Activated CD8-positive, alpha-beta memory T cell treated with anti-CD3 and anti-CD28 coated beads for 36 hours (primary cell): Measurements from ENCODE around the gene XPOT. TPM values are rescaled to one million over a fixed set of nuclear protein-coding genes. Genes with fewer than 3 reads are reported as not detected.

Experiments
- CTCF ChIA-PET: fragments of 350-600 bp; sonication (Branson Sonifier 250); formaldehyde crosslinking; loops from one replicate; lab custom pipeline; 2021; ENCODE audit warnings: antibody characterized with exemption; lab: Charles Lee
- POLR2A ChIA-PET: fragments of 350-600 bp; sonication (Branson Sonifier 250); formaldehyde crosslinking; loops from one replicate; lab custom pipeline; 2021; ENCODE audit warnings: antibody characterized with exemption; lab: Charles Lee
- total RNA-seq, 2 experiments: library from RNA; stranded (reverse); gene quantifications; one replicate each; pipeline ENCODE4 v1.2.3, GENCODE V29; 2021

Gene XPOT
- total RNA-seq, 2 experiments from 2014 or later, result 163 to 174 TPM

- CTCF ChIA-PET, result no interaction called here
- POLR2A ChIA-PET, result no interaction called here
These were observed 53.7 kb downstream of the XPOT start for GRCh38 chr12:64457923-64458322.

GRCh38 chr12:64459394-64459891 lies 55.3 kb downstream of the XPOT start:
- POLR2A ChIA-PET, result no interaction called here
- CTCF ChIA-PET, result no interaction called here

GRCh38 chr12:64461634-64462414 lies 57.6 kb downstream of the XPOT start:
- CTCF ChIA-PET, result no interaction called here
- POLR2A ChIA-PET, result no interaction called here

DNA sequence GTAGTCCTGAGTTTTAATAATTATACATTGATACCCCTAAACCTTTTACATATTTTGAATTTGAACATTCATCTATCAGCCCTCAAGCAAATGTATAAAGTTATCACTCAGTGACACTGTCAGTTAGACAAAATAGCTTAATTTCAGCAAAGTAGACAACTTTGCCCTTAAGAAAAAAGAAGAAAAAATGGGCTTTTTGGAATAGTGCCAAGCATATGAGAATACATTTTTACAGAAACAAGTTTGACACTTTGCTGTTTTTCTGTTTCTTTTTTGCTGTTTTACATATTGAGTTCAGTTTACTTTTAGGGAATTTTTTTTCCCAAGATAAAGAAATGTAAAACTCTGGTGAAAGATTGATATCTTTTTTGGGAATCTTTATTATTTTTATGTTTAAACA lies 62.0 kb downstream of the XPOT start:
- ChIA-PET CTCF (no interaction called here), POLR2A (no interaction called here)

- POLR2A ChIA-PET, result no interaction called here
- CTCF ChIA-PET, result no interaction called here
These were observed 64.8 kb downstream of the XPOT start for GRCh38 chr12:64468966-64469365.

- POLR2A ChIA-PET, result no interaction called here
These were observed 65.4 kb downstream of the XPOT start for GRCh38 chr12:64469455-64470142.

GRCh38 chr12:64470495-64470894 lies 66.3 kb downstream of the XPOT start:
- ChIA-PET POLR2A (no interaction called here), CTCF (no interaction called here)

More at GRCh38 chr12:64469455-64470142, 65.4 kb downstream of the XPOT start:
- CTCF ChIA-PET, result no interaction called here

GRCh38 chr12:64473176-64473575 lies 69.0 kb downstream of the XPOT start:
- POLR2A ChIA-PET, result no interaction called here
- CTCF ChIA-PET, result no interaction called here

DNA sequence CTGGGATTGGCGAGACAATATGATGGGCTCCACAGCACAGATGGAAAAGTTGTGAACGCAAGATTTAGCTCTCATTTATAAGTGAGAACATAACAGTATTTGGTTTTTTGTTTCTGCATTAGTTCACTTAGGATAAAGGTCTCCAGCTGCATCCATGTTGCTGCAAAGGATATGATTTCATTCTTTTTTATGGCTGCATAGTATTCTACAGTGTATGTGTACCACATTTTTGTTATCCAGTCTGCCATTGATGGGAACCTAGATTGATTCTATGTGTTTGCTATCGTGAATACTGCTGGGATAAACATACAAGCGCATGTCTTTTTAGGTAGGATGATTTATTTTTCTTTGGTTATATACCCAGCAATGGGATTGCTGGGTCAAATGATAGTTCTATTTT lies 71.3 kb downstream of the XPOT start:
- ChIA-PET POLR2A (no interaction called here), CTCF (no interaction called here)

DNA sequence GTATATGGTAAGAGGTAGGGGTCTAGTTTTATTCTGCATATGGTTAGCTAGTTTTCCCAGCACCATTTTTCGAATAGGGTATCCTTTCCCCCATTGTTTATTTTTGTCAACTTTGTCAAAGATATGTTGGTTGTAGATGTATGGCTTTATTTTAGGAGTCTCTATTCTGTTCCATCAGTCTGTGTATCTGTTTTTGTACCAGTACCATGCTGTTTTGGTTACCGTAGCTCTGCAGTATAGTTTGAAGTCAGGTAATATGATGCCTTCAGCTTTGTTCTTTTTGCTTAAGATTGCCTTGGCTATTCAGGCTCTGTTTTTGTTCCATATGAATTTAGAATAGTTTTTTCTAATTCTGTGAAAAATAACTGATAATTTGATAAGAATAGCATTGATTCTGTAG lies 72.7 kb downstream of the XPOT start:
- ChIA-PET CTCF (no interaction called here), POLR2A (no interaction called here)

DNA sequence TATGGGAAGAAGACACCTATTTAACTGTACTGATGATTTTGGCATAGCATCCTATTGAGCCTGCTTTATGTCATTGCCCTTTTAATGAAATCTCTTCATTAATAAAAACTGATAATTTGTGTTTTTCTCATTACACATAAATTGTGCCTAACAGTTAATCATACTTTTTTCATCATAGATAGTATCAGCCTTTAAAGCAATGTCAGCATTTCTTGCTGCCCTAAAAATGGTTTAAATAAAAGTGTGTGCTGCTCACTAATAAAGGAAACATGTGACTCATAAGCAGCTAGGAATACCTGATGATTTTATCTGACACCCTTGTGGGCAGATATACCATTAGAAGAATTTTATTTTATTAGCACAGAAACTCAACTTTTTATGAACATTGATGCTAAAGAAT lies 74.5 kb downstream of the XPOT start:
- POLR2A ChIA-PET, result interaction anchor here (0.6 kb wide), 1 partner anchor 56 kb away, joined by 10 read pairs; no protein-coding TSS in a partner anchor
- CTCF ChIA-PET, result no interaction called here

- ChIA-PET POLR2A (no interaction called here), CTCF (no interaction called here)
These were observed 76.0 kb downstream of the XPOT start for GRCh38 chr12:64480148-64480547.

- CTCF ChIA-PET, result no interaction called here
- POLR2A ChIA-PET, result no interaction called here
These were observed 82.5 kb downstream of the XPOT start for GRCh38 chr12:64486657-64487056.

- ChIA-PET CTCF (no interaction called here), POLR2A (no interaction called here)
These were observed 87.5 kb downstream of the XPOT start for GRCh38 chr12:64491718-64492117.

- ChIA-PET CTCF (no interaction called here), POLR2A (no interaction called here)
These were observed 89.3 kb downstream of the XPOT start for GRCh38 chr12:64493513-64493912.

DNA sequence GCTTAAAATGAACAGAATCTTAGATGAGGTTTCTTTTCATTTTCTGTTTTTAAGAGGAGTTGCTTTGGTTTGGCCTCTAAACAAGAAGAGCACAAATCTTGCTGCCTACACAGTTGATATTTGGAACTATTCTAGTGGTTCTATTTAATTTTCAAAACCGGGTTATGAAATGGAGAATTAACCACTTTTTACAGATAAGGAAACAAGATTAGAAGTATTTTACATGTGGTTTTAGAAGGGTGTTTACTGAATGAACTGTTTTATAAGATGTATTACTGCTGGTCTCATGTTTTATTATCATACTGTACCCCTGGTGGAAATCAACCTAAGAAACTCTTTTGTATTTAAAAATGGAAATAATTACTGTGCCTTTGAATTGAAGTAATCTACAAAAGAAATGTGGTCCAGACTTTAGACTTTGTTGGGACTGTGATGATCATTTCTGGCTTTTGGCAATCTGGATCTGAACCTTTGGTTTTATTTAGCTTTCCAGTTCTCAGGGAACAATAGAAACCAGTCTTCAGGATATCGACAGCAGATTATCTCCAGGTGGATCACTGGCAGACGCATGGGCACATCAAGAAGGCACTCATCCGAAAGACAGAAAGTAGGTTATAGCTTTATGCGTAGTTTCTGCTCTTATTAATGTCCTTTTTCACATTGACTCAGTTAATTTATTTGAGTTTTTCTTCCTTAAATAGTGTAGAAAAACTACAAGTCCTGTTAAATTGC lies 91.0 kb downstream of the XPOT start:
- CTCF ChIA-PET, result no interaction called here
- POLR2A ChIA-PET, result no interaction called here

DNA sequence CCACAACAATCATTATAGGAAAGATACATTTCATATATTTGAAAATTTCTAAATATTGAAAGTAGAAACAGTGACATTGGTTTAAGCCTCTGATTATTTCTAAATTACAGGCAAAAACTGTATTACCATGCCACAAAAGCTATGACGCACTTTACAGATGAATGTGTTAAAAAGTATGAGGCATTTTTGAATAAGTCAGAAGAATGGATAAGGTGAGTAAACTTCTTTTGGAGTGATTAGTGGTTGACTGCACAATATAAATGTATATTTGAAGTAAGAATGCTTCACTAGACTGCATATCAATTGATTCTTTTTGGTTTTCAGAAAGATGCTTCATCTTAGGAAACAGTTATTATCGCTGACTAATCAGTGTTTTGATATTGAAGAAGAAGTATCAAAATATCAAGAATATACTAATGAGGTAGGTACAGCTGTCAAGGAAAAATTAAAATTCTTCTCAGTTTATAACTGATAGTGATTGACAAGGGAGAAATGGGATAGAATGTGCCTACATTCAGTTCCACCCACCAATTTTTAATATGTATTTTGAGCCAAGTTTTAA lies 92.7 kb downstream of the XPOT start:
- POLR2A ChIA-PET, result interaction anchor here (1.0 kb wide), 1 partner anchor 92 kb away, joined by 5 read pairs; the partner anchor contains the start of gene XPOT
- CTCF ChIA-PET, result no interaction called here

- CTCF ChIA-PET, result interaction anchor here (0.6 kb wide), 1 partner anchor 184 kb away, joined by 4 read pairs; no protein-coding TSS in a partner anchor
- POLR2A ChIA-PET, result interaction anchor here (1.0 kb wide), 1 partner anchor 93 kb away, joined by 5 read pairs; the partner anchor contains the start of gene XPOT
These were observed 93.3 kb downstream of the XPOT start for GRCh38 chr12:64497484-64497883.

GRCh38 chr12:64497903-64498302 lies 93.7 kb downstream of the XPOT start:
- CTCF ChIA-PET, result interaction anchor here (0.6 kb wide), 1 partner anchor 184 kb away, joined by 4 read pairs; no protein-coding TSS in a partner anchor

More at GRCh38 chr12:64497903-64498302, 93.7 kb downstream of the XPOT start:
- POLR2A ChIA-PET, result interaction anchor here (1.0 kb wide), 1 partner anchor 93 kb away, joined by 5 read pairs; the partner anchor contains the start of gene XPOT
